B cell (primary cell): ENCODE results near the gene SUSD3.
"Not testable (repeated sequence)": the region's sequence is repeated elsewhere in the genome, so short reads cannot be mapped to it uniquely, and the experiment has no call there.

ENCODE experiments used
- CTCF ChIP-seq: fragments of 200-600 bp; IDR thresholded peaks from one replicate; pipeline ENCODE4 v1.8.0; 2022; ENCODE audit warnings: antibody characterized with exemption, mild to moderate bottlenecking
- EZH2 ChIP-seq: IDR thresholded peaks from 2 replicates; pipeline ENCODE4 v1.6.1; 2012; ENCODE audit warnings: borderline replicate concordance, low read depth, mild to moderate bottlenecking, moderate library complexity, low read length; ENCODE audit not compliant: insufficient read depth, poor library complexity, severe bottlenecking

- not testable (repeated sequence) for TF ChIP-seq CTCF, EZH2
Observed at GRCh38 chr9:93015190-93015589, 43.3 kb upstream of the SUSD3 start.
